ENCODE measurements around the gene IL22RA1. TPM values are rescaled to one million over a fixed set of nuclear protein-coding genes. Genes with fewer than 3 reads are reported as not detected.

Gene IL22RA1
- total RNA-seq, 1 donor from 2014 or later = not detected

GRCh38 chr1:24117132-24117531, 25.8 kb downstream of the IL22RA1 start:
- DNase-seq (ENCODE audit: low read depth, low spot score) = no peak

- no peak for DNase-seq (ENCODE audit: low read depth, low spot score)
Measured at GRCh38 chr1:24114753-24115152, 28.2 kb downstream of the IL22RA1 start.

GRCh38 chr1:24113641-24114033, 29.3 kb downstream of the IL22RA1 start:
- DNase-seq (ENCODE audit: low read depth, low spot score) = no peak

GRCh38 chr1:24111996-24112779, 30.8 kb downstream of the IL22RA1 start, which contains the start of gene MYOM3:
MYOM3 (minus strand) TSS chr1:24112135; CDS start chr1:24108636, 3,499 bp downstream.
- DNase-seq (ENCODE audit: low read depth, low spot score) = peak; percentile 29

- DNase-seq (ENCODE audit: low read depth, low spot score) = no peak
Measured at GRCh38 chr1:24111262-24111995, 31.5 kb downstream of the IL22RA1 start.

GRCh38 chr1:24110642-24111261, 32.2 kb downstream of the IL22RA1 start:
- no peak for DNase-seq (ENCODE audit: low read depth, low spot score)

- no peak for DNase-seq (ENCODE audit: low read depth, low spot score)
Measured at GRCh38 chr1:24109686-24110475, 33.1 kb downstream of the IL22RA1 start.

GRCh38 chr1:24109166-24109483, 33.8 kb downstream of the IL22RA1 start:
- no peak for DNase-seq (ENCODE audit: low read depth, low spot score)

- peak; percentile 19 for DNase-seq (ENCODE audit: low read depth, low spot score)
Measured at GRCh38 chr1:24108334-24109165, 34.4 kb downstream of the IL22RA1 start.

GRCh38 chr1:24107462-24108138, 35.3 kb downstream of the IL22RA1 start:
- no peak for DNase-seq (ENCODE audit: low read depth, low spot score)

GRCh38 chr1:24105368-24106160, 37.4 kb downstream of the IL22RA1 start:
- DNase-seq (ENCODE audit: low read depth, low spot score) = no peak

- DNase-seq (ENCODE audit: low read depth, low spot score) = no peak
Measured at GRCh38 chr1:24104854-24105253, 38.1 kb downstream of the IL22RA1 start.

GRCh38 chr1:24103879-24104278, 39.1 kb downstream of the IL22RA1 start:
- no peak for DNase-seq (ENCODE audit: low read depth, low spot score)

- DNase-seq (ENCODE audit: low read depth, low spot score) = no peak
Measured at GRCh38 chr1:24103408-24103807, 39.5 kb downstream of the IL22RA1 start.

GRCh38 chr1:24102961-24103360, 40.0 kb downstream of the IL22RA1 start:
- DNase-seq (ENCODE audit: low read depth, low spot score) = no peak

GRCh38 chr1:24101796-24102586, 40.9 kb downstream of the IL22RA1 start:
- DNase-seq (ENCODE audit: low read depth, low spot score) = no peak

GRCh38 chr1:24100945-24101737, 41.8 kb downstream of the IL22RA1 start:
- DNase-seq (ENCODE audit: low read depth, low spot score) = no peak

All from pulmonary artery endothelial cell (primary cell).